ENCODE measurements around the gene TMEM235. TPM values are rescaled to one million over a fixed set of nuclear protein-coding genes. Genes with fewer than 3 reads are reported as not detected.
A peak's percentile ranks its signal among the peaks of the same experiment; 100 is the strongest.

The TMEM235 gene
- total RNA-seq, 2 donors from 2014 or later = 0.33 TPM; not detected in 1

DNA sequence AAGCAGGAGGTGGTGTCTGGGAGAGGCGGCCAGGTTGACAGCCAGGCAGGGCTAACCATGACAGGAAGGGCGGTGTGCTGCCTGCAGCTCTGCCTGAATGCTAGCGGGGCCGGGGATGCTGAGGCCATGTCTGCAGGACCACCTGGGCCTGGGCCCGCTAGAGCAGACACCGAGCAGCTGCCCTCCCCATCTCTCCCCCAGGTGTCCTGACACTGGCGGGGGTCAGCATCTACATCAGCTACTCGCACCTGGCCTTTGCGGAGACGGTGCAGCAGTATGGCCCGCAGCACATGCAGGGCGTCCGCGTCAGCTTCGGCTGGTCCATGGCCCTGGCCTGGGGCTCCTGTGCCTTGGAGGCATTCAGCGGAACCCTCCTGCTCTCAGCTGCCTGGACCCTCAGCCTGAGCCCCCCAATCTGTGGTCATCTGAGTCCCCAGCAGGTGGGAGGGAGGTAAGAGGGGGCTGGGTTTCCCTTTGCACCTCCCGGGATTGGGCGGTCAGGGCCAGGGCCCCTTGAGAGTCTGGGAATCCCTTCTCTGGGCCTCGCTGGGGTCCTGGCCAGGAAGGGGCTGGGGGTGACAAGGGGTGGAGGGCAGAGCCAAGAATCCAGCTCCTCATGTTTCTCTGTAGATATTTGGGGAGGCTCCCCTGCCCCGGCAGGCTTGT lies 7.5 kb downstream of the TMEM235 start:
- Histone ChIP-seq H3K4me3 (ENCODE audit: low read length) (no peak overlapping the region), H3K4me1 (ENCODE audit: control insufficient read depth, insufficient read depth, low read length) (no peaks in the 10 kb centered on the region), H3K36me3 (ENCODE audit: control insufficient read depth, insufficient read depth, low read length) (no peaks in the 10 kb centered on the region), H3K27ac (ENCODE audit: low read depth, low read length) (no peak overlapping the region), H3K27me3 (ENCODE audit: control insufficient read depth, insufficient read depth, low read length, poor library complexity, severe bottlenecking) (no peaks in the 10 kb centered on the region), H3K9ac (ENCODE audit: extremely low read depth, low read length, poor library complexity, severe bottlenecking) (no peak overlapping the region), H3K9me3 (ENCODE audit: control insufficient read depth, low read length) (no peaks in the 10 kb centered on the region)
- DNase-seq = peak; percentile 59
- Mint-ChIP-seq H3K9me3 (peaks cover 2% of the 10 kb centered on the region), H3K27me3 (ENCODE audit: insufficient read depth) (no peaks in the 10 kb centered on the region), H3K4me3 (no peak overlapping the region), H3K27ac (no peak overlapping the region), H3K36me3 (ENCODE audit: low read depth) (no peaks in the 10 kb centered on the region), H3K4me1 (no peaks in the 10 kb centered on the region)
- 88 to 89% methylated on average over 15 to 20 of the region's 20 CpGs for WGBS, 2 experiments (ENCODE audit: insufficient coverage in 1 of 2, insufficient read length in 1 of 2)
- TF ChIP-seq, protein P1, sequence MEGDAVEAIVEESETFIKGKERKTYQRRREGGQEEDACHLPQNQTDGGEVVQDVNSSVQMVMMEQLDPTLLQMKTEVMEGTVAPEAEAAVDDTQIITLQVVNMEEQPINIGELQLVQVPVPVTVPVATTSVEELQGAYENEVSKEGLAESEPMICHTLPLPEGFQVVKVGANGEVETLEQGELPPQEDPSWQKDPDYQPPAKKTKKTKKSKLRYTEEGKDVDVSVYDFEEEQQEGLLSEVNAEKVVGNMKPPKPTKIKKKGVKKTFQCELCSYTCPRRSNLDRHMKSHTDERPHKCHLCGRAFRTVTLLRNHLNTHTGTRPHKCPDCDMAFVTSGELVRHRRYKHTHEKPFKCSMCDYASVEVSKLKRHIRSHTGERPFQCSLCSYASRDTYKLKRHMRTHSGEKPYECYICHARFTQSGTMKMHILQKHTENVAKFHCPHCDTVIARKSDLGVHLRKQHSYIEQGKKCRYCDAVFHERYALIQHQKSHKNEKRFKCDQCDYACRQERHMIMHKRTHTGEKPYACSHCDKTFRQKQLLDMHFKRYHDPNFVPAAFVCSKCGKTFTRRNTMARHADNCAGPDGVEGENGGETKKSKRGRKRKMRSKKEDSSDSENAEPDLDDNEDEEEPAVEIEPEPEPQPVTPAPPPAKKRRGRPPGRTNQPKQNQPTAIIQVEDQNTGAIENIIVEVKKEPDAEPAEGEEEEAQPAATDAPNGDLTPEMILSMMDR (conservative IDR thresholded peaks at IDR 0.05) = no peak

DNA sequence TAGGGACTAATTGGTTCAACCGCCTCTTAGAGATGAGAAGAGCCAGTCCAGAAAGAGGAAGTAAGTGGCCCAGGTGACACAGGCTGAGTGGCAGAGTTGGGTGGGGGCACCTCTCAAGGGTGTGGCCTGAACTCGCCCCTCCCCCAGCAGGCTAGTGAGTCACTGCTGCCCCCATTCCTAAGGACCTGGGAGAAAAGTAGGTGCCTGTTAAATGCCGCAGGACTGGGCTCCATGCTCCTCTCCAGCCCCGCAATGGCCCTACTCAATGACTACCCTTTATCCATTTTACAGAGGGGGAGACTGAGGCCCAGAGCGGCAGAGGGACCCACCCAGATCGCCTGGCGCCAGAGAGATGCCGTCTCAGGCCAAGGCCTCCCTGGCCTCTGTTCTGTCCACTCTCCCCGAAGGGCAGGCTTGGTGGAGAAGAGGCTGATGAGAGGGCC lies 8.1 kb downstream of the TMEM235 start:
- H3K9ac ChIP-seq (ENCODE audit: extremely low read depth, low read length, poor library complexity, severe bottlenecking) = no peak overlapping the region

DNA sequence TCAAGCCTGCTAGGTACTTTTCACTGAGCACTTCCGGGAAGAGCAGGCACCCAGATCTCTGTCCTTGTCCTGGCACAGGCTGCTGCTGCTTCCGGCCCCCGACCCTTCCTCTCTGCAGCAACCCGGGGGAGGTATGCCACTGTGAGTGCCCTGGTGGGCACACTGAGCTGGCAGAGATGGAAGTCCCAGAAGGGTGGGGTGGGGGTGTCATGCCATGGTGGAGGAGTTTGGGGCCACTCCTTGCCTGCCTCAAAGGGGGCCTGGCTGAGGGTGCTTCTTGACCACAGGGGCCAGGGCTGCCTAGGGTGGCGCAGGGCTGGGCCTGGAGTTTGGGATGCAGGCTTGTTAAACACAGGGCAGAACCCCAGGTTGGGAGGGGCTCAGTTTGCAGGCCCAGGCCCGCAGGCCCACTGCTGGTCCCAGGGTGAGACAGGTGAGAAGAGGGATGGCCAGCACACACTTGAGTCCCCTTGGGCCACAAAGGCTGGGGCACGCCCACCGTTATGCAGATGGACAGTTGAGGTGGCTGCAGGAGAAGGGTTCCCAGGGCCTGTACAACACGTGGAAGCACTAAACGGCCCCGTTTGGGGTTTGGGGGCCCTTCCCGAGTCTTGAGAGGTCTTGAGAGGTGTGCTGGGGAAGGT lies 8.7 kb downstream of the TMEM235 start:
- H3K4me3 Mint-ChIP-seq = no peak overlapping the region
- no peaks in the 10 kb centered on the region for H3K27me3 Mint-ChIP-seq (ENCODE audit: insufficient read depth)
- H3K36me3 ChIP-seq (ENCODE audit: control insufficient read depth, insufficient read depth, low read length) = no peaks in the 10 kb centered on the region
- TF ChIP-seq, protein P1 (conservative IDR thresholded peaks at IDR 0.05) = no peak
- H3K27me3 ChIP-seq (ENCODE audit: control insufficient read depth, insufficient read depth, low read length, poor library complexity, severe bottlenecking) = no peaks in the 10 kb centered on the region
- no peaks in the 10 kb centered on the region for H3K36me3 Mint-ChIP-seq (ENCODE audit: low read depth)
- peak; percentile 49 for DNase-seq
- H3K9me3 Mint-ChIP-seq = peaks cover 5% of the 10 kb centered on the region
- no peak overlapping the region for H3K27ac Mint-ChIP-seq
- 79 to 81% methylated on average over 5 to 12 of the region's 12 CpGs for WGBS, 2 experiments (ENCODE audit: insufficient coverage in 1 of 2, insufficient read length in 1 of 2)
- peaks cover 2% of the 10 kb centered on the region for H3K9me3 ChIP-seq (ENCODE audit: control insufficient read depth, low read length)
- H3K4me1 Mint-ChIP-seq = no peaks in the 10 kb centered on the region
- H3K9ac ChIP-seq (ENCODE audit: extremely low read depth, low read length, poor library complexity, severe bottlenecking) = no peak overlapping the region
- no peaks in the 10 kb centered on the region for H3K4me1 ChIP-seq (ENCODE audit: control insufficient read depth, insufficient read depth, low read length)
- H3K27ac ChIP-seq (ENCODE audit: low read depth, low read length) = no peak overlapping the region
- no peak overlapping the region for H3K4me3 ChIP-seq (ENCODE audit: low read length)

More for the DNA sequence above, 8.1 kb downstream of the TMEM235 start:
- Mint-ChIP-seq H3K36me3 (ENCODE audit: low read depth) (no peaks in the 10 kb centered on the region), H3K27me3 (ENCODE audit: insufficient read depth) (no peaks in the 10 kb centered on the region), H3K27ac (no peak overlapping the region), H3K4me3 (no peak overlapping the region), H3K4me1 (no peaks in the 10 kb centered on the region), H3K9me3 (peaks cover 2% of the 10 kb centered on the region)
- H3K9me3 ChIP-seq (ENCODE audit: control insufficient read depth, low read length) = no peaks in the 10 kb centered on the region
- H3K27me3 ChIP-seq (ENCODE audit: control insufficient read depth, insufficient read depth, low read length, poor library complexity, severe bottlenecking) = no peaks in the 10 kb centered on the region
- H3K4me3 ChIP-seq (ENCODE audit: low read length) = no peak overlapping the region
- TF ChIP-seq, protein P1 (conservative IDR thresholded peaks at IDR 0.05) = no peak
- H3K27ac ChIP-seq (ENCODE audit: low read depth, low read length) = no peak overlapping the region
- no peaks in the 10 kb centered on the region for H3K4me1 ChIP-seq (ENCODE audit: control insufficient read depth, insufficient read depth, low read length)
- 94% methylated on average over 8 to 9 of the region's 9 CpGs for WGBS, 2 experiments (ENCODE audit: insufficient coverage in 1 of 2, insufficient read length in 1 of 2)
- no peaks in the 10 kb centered on the region for H3K36me3 ChIP-seq (ENCODE audit: control insufficient read depth, insufficient read depth, low read length)
- peak; percentile 59 for DNase-seq

All from endodermal cell (in vitro differentiated cells).